DMS53 treated with DMSO at 0.1 percent for 48 hours (cell line): ENCODE results near the gene CRIP1.

Experiments
- DNase-seq: peaks from one replicate; lab custom pipeline; 2025; ENCODE audit not compliant: unreplicated experiment; lab: John Stamatoyannopoulos, UW

The CRIP1 gene, protein sequence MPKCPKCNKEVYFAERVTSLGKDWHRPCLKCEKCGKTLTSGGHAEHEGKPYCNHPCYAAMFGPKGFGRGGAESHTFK

DNA sequence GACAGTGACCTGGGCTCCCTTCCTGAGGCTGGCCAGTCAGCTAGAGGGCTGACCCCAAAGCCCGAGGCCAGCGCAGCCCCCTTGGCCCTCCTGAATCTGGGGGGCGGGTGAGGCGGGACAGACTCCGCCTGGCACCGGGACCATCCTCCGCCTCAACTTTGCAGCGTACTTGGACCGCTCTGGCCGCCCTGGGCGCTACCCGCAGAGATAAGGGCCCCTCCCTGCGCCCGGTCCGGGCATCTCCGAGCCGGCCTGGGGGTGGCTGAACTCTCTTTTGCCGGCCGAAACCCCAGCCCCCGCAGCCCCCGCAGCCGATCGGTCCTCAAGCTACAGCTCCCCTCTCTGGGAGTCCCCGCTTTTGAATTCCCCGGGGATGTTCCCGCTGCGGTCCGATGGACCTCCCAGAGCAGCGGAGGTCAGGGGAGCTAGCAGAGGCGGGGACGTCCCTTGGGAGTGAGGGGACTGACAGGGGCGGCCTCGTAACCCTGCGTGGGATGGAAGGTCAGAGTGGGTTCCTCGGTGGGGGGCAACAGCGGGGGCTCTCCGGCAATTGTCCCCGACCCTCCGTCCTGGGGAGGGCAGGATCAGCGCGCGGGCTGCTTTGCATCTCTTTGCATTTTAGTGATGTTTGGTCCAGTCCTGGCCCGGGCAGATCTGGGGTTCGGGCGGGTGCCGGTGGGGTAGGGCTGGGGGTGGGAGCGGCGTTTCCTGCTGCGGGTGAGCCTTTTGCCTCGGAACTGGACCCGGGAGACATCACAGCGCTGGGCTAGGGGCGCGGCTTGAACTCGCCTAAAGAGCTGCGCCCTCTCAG, at the start of gene CRIP1:
Gene CRIP1, plus strand, starts transcription at position 724 of the 811 bp plus-strand sequence. CDS start 374 bp downstream, outside the sequence.
- no peak for DNase-seq

DNA sequence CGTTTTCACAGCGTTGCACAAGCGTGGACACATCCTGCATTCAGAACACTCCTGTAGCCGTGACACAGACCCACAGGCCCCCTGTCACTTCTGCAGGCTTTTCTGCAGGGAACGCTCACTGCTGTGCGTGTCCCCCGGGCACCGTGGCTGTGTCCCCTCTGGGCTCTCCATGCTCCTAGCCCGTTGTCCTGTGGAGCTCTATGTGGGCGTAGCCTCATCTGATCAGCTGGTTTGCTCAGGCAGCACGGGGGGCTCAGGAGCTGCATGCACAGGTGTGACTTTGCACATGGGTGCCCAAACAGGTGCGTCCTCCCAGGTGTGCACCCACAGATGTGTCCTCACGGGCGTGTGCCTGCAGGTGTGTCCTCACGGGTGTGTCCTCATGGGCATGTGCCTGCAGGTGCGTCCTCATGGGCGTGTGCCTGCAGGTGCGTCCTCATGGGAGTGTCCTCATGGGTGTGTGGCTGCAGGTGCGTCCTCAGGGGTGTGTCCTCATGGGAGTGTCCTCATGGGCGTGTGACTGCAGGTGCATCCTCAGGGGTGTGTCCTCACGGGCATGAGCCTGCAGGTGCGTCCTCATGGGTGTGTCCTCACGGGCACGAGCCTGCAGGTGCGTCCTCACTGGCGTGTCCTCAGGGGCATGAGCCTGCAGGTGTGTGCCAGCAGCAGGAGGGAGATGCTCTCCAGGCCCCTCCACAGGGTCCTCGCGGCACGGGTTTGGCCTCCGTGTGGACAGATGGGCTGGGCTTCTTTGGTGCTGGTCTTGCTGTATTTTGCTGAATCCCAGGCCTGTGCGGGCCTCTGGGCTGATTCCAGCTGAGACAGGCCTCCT, 49.6 kb upstream of the CRIP1 start:
- no peak for DNase-seq

DNA sequence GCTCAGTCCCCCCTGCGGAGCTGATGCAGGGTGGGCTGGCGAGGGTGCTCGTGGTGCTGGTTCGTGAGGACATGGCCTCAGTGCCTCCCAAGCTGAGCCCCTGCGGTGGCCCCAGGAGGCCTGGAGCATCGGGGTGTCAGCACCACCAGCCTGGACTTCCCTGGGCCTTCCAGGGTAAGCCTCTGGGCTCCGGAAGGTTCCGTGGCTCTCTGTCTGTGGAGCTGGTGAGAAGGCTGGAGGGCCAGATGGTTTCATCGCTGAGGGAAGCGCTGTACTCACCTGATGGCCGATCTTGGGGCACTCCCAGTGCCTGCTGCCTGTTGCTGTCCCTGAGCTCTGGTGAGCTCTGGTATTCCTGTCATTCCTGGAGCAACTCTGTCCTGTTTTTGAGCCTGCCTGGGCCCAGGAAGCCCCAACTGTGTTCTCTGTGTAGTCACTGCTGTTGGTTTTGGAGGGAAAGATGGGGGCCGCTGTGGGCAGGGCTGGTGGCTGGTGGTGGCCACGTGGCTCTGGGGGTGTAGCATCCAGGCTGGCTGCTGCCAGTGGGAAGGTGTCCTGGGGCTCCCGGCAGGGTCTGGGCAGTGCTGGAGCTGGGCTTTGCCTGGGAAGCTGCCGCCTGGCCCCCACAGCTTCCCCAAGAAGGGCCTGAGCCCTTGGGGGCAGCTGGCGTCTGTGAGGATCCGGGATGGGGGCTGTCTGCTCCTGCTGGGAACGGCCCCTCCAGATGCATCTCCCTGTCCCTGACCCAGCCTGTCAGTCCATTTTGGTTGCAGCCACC, 48.8 kb upstream of the CRIP1 start:
- DNase-seq = no peak

DNA sequence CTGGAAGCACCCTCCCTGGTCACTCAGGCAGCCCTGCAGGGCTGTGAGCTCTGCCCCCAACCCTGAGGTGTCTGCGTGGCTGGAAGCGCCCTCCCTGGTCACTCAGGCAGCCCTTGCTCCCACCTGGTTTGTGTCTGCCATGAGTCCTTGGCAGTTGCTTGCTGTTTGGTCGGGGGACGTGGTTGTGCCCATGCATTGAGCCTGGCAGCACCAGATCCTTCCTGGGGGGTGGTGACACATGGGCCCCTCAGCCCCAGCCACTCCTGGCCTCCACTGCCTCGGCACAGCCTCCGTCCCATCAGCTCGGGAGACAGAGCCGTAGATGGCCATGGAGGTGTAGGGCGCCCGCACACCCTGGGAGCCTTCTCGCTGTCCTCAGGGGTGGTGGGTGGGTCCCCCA, 47.5 kb upstream of the CRIP1 start:
- DNase-seq = no peak

- DNase-seq = no peak
These were observed 46.8 kb upstream of the CRIP1 start for GRCh38 chr14:105439710-105440553.

- no peak for DNase-seq
These were observed 46.2 kb upstream of the CRIP1 start for GRCh38 chr14:105440554-105440900.

DNA sequence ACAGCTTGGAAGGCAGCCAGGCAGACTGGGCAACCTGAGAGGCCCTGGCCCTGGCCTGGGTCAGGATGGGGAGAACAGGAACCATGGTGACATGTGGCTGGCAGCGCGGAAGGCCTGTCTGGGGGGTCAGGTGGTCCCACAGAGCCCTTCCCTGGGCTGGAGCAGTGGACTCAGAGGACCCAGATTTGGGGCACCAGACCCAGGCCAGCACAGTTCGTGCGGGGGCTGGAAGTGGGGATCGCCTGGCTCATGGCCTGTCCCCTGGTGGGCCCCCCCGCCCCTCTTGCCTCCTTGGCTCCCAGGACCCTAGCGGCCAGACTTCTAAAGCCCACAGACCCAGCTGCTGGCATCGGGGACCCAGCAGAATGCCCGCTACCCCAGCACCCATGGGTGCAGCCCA, 45.7 kb upstream of the CRIP1 start:
- no peak for DNase-seq

DNA sequence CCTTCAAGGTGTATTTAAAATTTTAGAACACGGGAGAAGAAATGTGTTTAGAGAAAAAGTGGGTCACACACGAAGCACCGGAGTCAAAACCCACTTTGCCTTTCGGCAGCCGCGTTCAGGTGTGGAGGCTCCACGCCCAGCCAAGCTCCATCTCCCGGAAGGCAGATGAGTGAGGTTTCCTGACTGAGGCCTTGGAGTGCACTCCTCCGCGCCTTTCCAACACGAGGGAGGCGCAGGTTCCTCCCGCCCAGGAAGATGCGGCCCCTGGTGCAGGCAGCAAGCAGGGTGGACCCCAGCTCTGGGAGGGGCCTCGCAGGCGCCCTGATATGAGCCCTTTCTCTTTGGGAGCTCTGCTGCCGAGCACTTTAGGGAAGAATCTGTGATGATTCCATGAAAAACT, 44.6 kb upstream of the CRIP1 start:
- no peak for DNase-seq

DNA sequence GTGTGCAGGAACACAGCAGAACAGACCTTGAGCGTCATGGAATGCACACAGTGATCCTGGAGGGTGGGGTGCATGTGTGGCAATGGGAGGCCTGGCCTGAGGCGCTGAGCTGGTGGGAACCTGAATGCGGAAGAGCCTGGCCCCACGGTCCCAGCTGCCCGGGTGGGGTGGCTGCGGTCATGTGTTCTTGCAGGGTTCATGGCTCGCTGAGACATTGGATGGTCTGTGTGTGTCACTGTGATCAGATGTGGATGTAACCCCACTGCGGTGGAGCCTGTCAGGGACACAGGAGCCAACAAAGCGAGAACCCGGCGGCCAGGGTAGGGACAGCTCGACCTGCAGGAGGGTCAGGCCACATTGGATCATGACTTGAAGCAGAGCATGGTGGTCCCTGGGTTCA, 43.9 kb upstream of the CRIP1 start:
- no peak for DNase-seq

- no peak for DNase-seq
These were observed 41.8 kb upstream of the CRIP1 start for GRCh38 chr14:105444859-105445258.

- no peak for DNase-seq
These were observed 41.4 kb upstream of the CRIP1 start for GRCh38 chr14:105445290-105445689.

- no peak for DNase-seq
These were observed 40.5 kb upstream of the CRIP1 start for GRCh38 chr14:105445901-105446845.

GRCh38 chr14:105446971-105447370, 39.7 kb upstream of the CRIP1 start:
- DNase-seq = no peak

- DNase-seq = no peak
These were observed 38.7 kb upstream of the CRIP1 start for GRCh38 chr14:105447651-105448640.

GRCh38 chr14:105448706-105449111, 38.0 kb upstream of the CRIP1 start:
- DNase-seq = no peak

DNA sequence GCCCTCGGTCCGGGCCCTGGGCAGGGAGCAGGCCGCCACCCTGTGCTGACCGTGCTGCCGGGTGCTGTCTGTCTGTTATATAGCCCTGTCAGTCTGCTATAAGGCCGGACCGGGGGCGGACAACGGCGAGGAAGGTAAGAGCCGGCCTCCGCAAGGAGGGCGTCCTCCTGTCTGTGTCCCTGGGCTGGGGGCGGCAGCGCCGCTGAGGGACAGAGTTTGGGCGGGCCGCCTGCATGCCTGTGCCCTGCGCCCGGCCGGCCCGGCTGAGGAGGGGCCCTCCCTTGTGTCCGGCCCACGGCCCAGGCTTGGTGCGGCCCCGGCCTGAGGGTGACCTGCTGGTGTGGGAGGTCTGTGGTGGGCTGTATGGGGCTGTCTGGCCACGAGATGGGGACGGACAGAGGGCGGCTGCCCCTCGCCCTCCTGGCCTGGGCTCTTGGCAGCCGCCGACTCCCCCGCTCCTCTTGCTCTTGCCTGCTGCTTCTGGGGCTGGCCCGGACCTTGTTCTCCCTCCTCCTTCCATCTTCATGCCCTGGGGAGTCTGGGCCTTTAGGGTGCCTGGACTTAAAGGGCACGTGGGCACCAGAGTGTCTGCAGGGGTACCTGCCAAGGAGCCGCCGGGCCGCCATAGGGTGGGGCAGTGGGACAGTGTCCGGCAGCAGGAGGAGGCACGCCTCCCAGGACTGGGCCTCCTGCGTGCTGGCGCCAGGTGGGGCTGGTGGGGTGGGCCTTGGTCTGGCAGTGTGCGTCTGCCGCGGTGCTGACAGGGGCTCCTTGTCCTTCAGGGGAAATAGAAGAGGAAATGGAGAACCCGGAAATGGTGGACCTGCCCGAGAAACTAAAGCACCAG, 37.2 kb upstream of the CRIP1 start:
- no peak for DNase-seq

- no peak for DNase-seq
These were observed 36.6 kb upstream of the CRIP1 start for GRCh38 chr14:105450123-105450505.
